Loucy (cell line): ENCODE measurements around the gene PARP8.

Experiments used
- CTCF ChIP-seq: fragments of 200-600 bp; sonication (generic); conservative IDR thresholded peaks from 2 replicates; pipeline ENCODE4 v1.5.1; 2014; ENCODE audit warnings: mild to moderate bottlenecking, antibody characterized with exemption, low read length
- EZH2phosphoT487 ChIP-seq: fragments of 200-600 bp; IDR thresholded peaks from 2 replicates; pipeline ENCODE4 v1.6.1; 2018; ENCODE audit warnings: antibody characterized with exemption, mild to moderate bottlenecking, moderate library complexity, borderline replicate concordance

DNA sequence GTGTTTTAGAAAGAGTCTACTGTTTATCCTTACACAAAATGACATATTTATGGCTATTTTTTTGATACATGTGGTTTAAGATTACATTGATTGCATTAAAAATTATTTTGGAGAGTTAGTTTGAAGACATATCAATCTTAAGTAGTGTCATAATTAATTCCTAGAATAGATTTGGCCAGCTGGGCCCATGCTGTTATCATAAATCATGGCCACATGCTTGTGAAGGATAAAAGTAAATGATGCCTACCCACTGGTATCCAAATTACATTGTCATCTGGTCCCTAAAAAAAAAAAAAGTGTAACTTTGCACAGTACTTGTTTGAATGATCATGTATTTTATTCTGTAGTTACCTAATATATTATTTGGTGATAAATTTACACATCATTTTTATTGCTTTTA, 96.9 kb downstream of the PARP8 start:
- no peak for TF ChIP-seq EZH2phosphoT487
- no peak for TF ChIP-seq CTCF
